NK-92 (cell line): ENCODE results near the gene CHRNA4.

Source experiments
- DNase-seq: peaks from one replicate; lab custom pipeline; 2025; ENCODE audit not compliant: unreplicated experiment; lab: John Stamatoyannopoulos, UW

The CHRNA4 gene

DNA sequence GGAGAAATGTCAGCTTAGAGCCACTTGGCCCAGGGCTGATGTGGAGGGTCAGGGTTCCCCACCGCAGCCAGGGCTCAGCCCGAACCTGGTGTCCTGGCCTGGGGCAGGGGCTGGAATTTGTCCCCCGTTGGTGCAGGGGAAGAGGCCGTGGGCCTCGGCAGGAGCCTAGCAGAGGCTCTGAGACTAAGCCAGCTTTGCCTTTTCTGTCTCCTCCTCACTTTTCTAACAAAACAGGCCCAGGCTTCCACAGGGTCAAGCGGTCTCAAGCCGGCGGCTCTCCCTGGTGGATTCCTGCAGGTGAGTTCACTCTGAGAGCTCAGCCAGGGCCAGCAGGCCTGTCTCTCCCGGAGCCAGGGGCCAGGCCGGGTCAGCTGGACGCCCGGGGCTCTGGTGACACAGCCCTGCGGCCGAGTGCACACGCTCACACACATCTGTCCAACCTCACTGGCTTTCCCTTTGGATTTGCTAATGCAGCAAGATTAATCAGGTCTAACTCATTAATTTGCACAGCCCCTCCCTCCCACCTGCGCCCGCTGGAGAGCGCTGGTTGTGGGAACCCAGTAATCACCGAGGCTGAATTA, 2.9 kb upstream of the CHRNA4 start:
- no peak for DNase-seq

DNA sequence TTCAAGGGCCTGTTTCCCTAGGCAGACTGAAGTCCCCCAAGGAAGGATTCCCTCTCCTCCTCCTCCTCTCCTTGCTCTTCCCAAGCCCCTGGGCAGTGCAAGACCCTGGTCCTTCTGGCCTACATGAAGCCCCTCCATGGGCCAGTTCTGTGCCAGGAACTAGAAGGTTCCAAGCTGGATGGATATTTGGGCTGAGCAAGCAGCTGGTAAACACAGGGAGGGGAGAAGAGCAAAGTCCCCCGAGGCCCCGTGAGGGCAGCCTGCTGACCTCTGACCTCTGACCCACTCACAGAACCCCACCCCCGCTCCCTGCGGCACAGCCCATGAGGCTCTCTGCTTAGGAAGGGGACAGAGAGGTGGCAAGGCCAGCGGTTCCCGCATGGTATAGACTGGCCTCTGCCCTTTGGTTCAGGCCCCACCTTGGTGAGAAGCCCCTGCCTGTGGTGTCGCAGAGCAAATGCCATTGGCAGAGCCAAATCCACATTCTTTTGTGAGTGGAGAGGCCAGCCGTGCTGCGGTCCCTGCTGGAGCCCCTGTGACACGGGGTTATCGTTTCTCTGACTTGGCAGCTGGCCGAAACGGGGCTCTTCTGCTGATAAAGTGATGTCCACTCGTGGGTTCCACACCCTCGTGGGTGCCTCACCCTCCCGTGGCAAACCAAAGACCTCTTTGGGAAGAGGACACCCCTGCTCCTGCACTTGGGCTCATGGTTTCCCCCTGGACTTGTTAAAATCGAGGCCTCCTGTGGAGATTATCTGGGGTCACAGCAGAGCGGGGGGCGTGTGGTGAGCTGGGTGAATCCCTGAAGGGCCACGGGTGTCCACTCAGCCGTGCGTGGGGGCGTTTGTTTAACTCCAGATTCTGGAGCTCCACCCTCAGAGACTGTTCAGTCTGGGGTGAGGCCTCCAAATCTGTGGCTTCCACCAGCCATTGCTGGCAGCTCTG, 2.1 kb upstream of the CHRNA4 start:
- DNase-seq: no peak

DNA sequence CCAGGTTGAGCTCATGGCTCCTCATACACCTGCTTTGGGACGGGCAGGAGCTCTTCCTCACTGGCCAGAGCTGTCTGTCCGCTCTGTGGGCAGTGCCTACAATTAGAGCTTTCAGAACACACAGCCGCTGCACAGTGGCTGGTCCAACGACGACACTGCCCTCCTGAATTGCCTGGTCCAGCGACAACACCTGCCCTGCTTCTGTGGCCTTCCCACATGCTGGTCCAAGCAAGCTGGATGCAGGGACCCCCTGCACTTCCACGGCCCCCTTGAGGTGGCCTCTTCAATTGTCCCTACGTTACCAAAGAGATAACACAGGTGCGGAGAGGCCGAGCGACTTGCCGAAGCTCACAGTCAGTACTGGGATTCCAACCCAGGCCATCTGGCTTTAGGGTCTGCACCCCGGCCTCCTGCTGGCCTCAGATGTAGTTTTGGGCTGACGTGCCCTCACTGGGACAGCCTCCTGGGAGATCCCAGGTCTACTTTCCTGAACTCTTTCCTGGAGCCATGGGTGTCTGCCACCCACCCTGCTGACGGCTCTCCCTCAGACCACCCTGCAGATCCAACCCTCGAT, 1.4 kb upstream of the CHRNA4 start:
- no peak for DNase-seq

DNA sequence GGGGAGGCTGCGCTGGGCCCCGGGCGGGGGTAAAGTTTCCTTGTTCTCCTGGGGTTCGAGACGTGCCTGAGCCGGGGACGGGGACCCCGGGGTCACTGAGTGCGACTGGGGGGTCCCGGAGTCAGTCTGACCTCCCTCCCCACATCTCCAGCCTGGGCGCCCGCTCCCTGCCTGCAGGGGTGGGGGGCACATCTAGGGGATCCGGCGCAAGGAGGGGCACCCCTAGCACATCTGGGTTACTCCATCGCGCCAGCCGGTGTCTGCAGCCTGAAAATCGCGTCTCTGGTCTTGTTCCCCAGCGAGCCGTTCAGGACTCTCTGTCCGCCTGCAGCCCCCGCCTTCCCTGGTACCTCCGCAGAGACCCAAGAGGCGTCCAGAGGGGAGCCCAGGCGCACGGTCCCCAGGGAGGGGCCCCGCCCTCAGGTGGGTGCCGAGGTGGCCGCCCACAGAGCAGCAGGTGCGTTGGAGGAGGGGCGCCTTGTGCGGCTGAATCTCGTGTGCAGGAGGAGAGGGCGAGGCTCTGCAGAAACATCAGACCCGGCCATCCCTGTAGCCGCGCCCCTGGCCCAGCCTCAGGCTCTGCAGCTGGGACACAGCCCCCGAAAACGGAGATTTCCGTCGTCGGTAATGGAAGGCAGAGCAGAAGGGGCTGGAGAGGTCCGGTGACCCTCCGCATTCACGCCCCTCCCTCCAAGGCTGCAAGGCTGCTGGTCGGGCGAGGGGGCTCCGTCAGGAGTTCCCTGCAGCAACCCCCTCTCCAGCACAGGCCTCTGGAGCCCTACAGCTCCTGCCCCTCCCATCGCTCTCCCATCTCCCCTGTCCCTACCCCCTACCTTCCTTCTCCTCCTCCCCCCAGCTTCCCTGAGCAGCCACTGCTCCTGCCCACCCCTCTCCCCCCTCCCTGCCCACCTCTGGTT, 628 bp upstream of the CHRNA4 start:
- no peak for DNase-seq

DNA sequence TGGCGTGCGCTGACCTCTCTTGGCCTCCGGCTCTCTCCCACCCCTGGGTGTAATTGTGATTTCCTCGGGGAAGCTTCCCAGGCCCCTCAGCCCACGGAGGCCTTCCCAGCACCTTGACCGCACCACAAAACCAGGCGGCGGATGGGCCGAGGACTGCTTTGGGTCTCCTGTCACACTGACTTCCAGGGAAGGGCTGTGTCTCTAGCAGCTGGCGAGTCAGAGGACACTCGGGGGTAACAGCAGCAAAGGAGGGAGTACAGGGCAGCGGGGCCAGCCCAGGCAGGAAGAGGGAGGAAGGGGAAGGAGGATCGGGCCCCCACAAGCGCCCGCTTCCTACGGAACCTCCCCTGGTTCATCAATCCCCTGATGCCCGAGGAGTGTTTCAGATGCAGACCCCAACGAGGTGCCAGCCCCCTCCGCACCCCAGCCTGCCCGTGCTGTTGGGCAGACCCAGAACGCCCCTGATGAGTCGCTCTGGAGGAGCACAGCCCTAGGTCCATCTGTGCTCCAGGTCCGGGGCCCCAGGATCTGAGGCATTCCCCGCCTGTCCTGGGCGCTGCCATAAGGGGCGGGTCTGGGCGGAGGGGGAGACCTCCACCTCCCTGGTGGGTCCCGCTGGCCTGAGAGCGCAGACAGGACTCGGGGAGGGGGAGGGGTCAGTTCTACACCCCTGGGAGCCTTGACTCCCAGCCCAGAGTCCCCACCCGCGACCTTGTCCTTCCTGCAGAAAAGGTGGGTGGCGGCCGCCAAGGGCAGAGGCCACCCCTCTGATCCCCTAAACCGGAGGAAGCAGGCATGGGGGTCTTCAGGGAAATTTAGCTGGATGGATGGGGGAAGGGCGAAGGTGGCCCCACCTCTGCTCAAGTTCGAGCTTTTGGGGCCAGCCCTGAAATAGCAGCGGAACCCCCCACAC, 956 bp downstream of the CHRNA4 start:
- no peak for DNase-seq

DNA sequence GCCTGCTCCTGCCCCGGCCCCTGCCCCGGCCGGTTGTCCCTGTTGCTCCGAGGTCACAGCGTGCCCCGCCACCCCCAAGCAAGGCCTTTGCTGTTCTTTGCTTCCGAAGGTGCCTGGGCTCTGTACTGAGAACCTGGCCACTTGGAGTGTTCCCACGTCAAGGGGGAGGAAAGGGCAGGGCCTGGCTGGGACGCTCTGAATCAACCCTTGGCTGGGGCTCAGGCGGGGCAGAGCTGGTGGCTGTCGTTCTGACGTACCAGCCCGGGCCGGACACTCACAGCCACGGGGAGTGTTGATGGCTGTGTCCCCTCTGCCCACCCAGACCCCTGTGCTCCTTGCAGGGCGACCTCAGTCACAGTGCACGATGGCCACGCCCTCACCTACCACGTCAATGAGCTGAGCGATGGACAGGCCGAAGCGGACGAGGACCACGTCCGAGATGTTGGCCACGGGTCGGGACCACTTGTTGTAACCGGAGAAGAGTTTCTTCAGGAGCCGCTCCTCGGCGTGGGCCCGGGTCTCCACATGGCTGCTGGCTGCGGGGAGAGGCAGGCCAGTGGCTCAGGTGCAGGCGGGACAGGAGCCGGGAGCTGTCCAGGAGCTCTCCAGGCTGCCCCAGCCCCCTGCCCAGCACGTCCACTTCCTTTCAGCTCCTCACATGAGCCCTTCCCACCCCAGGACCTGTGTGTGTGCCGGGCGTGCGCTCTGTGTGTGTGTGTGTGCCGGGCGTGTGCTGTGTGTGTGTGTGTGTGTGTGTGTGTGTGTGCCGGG, 1.8 kb downstream of the CHRNA4 start:
- DNase-seq: no peak

DNA sequence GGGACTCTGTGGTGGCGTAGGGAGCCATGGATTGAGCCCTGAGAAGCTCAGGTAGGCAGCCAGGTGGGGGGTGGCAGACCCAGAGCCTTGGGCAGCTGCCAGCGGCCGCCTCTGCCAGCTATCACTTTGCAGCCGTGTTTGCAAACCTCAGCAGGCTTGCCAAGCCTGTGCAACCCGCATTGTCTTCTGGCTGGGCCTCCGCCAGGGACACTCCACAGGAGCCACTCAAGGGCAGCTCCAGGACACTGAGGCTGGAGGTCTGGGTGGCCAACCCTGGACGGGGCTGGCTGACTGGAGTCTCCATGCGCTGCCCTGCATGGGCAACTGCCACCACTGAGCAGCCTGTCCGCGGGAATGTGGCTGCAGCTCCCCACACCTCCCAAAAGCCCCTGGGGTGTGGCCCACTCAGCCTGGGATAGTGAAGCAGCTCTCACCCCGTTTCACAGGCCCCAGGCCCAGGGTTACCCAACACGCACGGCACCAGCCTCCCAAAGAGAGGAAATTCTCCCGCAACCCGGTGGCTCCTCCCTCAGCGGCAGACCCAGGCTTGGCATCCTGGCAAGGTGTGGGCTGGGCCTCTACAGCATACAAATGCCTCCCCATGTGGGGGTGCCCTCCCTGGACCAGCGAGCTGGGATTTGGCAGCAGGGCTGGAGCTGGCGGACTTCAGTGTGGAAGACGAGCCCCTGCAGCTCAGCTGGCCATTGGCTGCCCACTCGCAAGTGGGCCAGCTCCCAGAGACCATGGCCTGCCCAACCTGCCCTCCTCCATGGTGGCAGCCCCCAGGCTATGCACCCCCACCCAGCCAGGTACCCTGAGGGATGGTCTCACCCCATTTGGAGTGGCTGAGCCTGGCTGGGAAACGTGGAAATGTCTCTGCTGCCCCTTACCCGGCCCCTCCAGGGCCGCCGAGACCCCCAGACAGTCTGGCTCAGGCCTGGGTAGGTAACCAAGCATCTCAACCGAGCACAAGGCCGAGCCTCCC, 2.9 kb downstream of the CHRNA4 start:
- no peak for DNase-seq

DNA sequence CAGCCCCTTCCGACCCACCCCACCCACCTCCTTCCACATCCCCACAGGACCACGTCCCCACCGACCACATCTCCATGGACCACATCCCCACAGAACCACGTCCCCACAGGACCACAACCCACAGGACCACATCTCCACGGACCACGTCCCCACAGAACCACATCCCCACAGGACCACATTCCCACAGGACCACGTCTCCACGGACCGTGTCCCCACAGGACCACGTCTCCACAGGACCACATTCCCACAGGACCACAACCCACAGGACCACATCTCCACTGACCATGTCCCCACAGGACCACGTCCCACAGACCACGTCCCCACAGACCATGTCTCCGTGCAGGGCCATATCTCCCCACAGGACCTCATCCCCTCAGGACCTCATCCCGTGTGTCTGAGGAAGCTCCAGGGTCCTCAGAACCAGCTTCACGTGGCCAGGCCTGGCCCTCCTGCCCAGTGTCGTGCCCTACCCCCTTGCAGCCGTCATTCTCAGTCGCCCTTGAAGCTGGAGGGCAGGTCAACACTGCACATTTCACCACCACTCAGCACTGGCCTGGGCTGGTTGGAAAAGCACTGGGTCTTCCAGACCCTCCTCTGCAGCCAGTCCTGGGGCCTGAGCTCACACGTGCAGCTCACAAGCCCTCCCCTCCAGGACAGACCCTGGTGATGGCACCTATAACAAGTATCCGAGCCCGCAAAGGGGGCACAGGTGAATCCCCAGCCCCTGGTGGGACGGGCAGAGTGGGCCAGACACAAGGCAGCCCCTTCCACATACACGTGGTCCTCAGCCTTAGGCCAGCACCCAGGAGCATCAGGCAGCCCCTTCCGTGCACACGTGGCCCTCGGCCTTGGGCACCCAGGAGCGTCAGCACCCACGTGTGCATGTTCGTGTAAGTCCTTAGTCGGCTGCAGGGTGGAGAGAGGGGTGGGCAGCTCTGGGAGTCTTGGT, 3.9 kb downstream of the CHRNA4 start:
- no peak for DNase-seq

DNA sequence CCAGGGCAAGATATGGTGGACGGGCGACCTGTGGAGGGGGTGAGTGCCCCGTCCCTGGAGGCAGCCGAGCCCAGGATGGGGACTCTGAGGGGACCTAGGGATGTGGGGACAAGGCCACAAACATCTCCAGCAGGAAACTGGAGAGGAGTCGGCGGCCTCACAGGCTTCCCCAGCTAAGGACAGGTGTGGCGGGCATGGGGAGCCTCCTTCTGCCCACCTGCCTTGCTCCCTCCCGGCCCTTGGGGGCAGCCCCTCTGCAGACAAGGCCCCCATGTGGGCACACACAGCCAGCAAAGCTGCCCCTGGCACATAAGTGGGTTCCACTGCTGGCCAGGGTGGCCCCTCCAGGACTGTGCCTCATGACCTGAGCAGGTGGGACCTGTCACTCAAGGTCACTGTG, 4.6 kb downstream of the CHRNA4 start:
- no peak for DNase-seq

DNA sequence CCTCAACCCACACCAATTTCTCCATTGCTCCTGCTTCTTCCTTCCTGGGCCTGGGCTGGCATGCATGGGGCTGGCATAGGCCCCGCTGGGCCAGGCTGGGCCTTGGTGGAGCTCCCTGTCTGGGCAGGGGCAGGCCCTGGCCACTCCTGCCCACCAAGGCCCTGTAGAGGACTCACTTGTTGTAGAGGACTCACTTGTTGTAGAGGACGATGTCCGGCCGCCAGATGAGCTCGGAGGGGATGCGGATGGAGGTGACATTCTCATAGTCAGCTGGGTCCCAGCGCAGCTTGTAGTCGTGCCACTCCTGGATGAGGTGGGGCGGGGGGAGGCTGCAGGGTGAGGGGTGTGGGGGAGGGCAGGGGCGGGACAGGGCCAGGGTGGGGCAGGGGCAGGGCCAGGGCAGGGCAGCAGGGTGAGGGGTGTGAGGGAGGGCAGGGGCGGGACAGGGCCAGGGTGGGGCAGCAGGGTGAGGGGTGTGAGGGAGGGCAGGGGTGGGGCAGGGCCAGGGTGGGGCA, 5.3 kb downstream of the CHRNA4 start:
- DNase-seq: no peak

DNA sequence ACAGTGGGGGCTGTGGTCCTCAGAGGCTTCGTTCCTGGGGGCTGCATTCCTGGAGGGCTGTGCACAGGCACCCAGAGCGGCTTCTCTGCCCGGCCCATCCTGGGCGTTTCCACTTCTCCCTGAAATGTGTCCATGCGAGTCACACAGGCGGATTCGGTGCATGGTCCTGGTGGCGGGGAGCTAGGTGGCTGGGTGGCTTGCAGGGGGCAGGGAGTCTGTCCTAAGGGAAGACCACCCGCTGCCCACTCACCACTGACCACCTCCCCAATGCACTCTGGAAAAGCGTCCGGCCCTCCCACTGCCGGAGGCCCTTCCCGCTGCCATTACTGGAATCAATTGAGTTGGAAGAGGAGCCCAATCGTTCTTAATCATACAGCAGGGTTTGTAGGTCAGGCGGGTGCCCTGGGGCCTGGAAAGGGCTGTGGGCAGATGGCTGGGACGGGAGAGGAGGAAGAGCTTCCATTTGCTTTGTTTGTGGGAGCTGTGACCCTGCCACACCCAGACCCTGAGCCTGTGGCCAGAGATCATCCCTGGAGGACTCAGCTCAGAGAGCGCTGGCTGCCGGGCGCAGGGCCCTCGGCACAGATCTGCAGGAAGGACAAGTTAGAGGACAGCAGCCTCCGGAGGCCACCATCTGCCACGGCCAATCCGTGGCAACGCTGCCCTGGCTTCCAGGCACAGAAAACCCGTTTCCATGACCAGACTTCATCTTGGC, 6.4 kb downstream of the CHRNA4 start:
- no peak for DNase-seq

DNA sequence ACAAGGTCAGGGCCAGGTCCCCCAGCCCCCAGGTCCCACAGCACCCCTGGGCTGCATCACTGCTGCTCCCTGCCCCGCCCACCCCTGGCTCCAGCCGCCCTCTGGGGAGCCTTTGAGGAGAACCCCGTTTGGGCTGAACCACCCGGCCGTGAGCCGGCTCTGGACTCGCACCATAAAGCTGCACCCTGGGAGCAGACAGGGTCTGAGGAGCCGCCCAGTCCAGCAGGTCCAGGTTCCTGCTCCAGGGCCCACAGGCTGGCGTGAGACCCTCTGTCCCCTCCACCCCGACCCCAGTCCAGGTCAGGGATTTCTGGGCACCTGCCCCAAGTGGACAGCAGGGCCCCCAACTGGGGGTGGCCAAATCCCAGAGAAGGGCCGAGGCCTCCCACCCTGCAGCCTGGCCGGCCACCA, 8.3 kb downstream of the CHRNA4 start:
- no peak for DNase-seq

DNA sequence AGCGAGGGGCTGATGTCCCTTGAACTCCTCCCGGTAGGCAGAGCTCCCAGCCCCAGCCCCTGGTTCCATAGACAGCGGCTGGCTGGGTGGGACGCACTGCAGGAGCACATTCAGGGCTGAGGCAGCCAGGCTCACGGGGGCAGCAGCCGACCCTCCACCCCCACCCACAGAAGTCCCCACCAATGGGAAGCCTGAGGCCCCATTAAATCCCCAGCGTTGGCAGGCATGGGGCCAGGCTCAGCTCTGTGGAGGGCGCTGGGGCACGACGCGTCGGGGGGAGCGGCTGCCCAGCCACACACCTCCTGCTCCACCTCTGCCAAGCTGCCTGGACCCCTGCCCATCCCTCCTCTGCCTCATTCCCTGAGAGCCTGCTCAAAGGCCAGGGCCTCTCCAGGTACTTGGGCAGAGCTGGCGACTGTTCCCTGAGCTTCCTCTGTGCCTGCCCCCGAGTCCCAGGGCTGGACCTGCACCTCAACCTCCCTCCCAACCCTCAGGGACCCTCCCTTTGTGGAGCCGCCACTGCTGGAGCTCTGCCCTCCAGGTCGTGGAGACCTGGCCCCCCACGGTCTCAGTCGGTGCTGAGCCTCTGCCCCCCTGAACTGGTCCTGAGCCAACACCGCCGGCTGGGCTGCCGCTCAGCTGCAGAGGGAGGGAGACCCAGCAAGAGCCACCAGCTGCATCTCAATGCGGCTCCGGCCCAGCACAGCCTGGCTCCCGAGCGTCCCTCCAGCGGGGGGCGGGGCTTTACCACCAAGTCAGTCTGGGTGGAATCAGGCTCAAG, 9.1 kb downstream of the CHRNA4 start:
- no peak for DNase-seq

DNA sequence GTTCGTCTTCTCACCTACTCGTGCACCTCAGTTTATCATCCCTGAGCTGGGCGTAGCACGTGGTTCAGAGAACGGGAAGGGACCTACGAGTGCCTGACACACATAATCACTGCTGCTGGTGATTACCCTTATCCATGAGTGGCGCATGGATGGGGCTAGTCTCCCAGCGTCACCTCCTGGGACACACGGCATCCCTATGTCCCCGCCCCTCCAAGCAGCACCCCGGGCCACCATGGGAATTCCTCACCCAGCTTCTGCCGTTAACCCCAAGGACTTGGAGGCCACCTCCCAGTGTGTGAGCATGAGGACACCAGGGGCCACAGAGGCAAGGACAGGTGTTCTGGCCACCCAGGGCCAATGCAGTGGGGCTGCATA, 9.8 kb downstream of the CHRNA4 start:
- no peak for DNase-seq

DNA sequence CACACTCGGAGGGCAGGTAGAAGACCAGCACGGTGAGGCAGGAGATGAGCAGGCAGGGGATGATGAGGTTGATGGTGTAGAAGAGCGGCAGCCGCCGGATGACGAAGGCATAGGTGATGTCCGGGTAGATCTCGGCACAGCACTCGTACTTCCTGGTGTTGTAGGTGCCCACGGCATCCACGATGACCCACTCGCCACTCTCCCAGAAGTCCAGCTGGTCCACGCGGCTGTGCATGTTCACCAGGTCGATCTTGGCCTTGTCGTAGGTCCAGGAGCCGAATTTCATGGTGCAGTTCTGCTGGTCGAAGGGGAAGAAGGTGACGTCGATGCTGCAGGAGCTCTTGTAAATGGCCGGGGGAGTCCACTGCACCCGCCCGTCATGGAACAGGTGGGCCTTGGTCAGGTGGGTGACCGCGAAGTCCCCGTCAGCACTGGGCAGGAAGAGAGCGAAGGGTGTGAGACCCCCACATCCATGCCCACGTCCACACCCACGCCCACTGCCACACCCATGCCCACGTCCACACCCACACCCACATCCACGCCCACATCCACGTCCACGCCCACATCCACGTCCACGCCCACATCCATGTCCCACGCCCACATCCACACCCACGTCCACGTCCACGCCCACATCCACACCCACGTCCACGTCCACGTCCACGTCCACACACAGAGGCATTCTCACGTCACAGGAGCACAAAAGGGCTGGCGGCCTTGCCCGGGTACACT, 10.4 kb downstream of the CHRNA4 start:
- DNase-seq: no peak
